HEK293 (cell line): ENCODE results near the gene PFDN1.

ENCODE experiments used
- CTCF ChIA-PET: fragments of 350-600 bp; formaldehyde crosslinking; extraction: SDS; loops from one replicate; lab custom pipeline; 2021; ENCODE audit warnings: antibody characterized with exemption; lab: Yijun Ruan, JAX
- POLR2A ChIA-PET: fragments of 300-600 bp; formaldehyde crosslinking; extraction: SDS; loops from one replicate; lab custom pipeline; 2020; ENCODE audit warnings: antibody characterized with exemption, inconsistent platforms; lab: Yijun Ruan, JAX
- H3K27ac ChIP-seq: fragments of 200-500 bp; sonication (Bioruptor generic); 2 replicates; pipeline ENCODE4 v1.5.1; 2014; ENCODE audit warnings: low read depth, low read length, control low read depth, inconsistent platforms; ENCODE audit errors: extremely low read depth
- H3K36me3 ChIP-seq, 2 experiments: fragments of 200-500 bp in 1 of 2; sonication (Bioruptor generic) in 1 of 2; 1 replicate in 1 of 2; 2 replicates in 1 of 2; pipeline ENCODE4 v1.5.1; 2014 to 2017; ENCODE audit warnings: inconsistent platforms in 2 of 2, low read length in 2 of 2; ENCODE audit not compliant: control insufficient read depth in 2 of 2, insufficient read depth in 1 of 2
- H3K4me1 ChIP-seq: fragments of 200-500 bp; sonication (Bioruptor generic); 2 replicates; pipeline ENCODE4 v1.5.1; 2014; ENCODE audit warnings: mild to moderate bottlenecking, low read length, inconsistent platforms; ENCODE audit not compliant: control insufficient read depth, insufficient read depth
- H3K4me3 ChIP-seq: 2 replicates; pipeline ENCODE4 v1.5.1; 2011; ENCODE audit warnings: low read depth, mild to moderate bottlenecking, control low read depth, low read length, moderate library complexity
- H3K9me3 ChIP-seq: fragments of 200-500 bp; sonication (Bioruptor generic); 2 replicates; pipeline ENCODE4 v1.5.1; 2014; ENCODE audit warnings: low read depth, low read length, inconsistent platforms; ENCODE audit not compliant: control insufficient read depth, insufficient read depth
- GLIS1 ChIP-seq: fragments of 450-650 bp; formaldehyde crosslinking; IDR thresholded peaks from 2 replicates; pipeline ENCODE4 v1.5.1; 2016; ENCODE audit warnings: missing biosample characterization, missing genetic modification characterization
- KLF9 ChIP-seq: fragments of 450-650 bp; formaldehyde crosslinking; IDR thresholded peaks from 2 replicates; pipeline ENCODE4 v1.5.1; 2016; ENCODE audit warnings: missing biosample characterization, missing genetic modification characterization, low read depth
- ZBTB17 ChIP-seq: fragments of 450-650 bp; formaldehyde crosslinking; IDR thresholded peaks from 2 replicates; pipeline ENCODE4 v1.5.1; 2016; ENCODE audit warnings: missing biosample characterization, missing genetic modification characterization
- ZBTB48 ChIP-seq: fragments of 450-650 bp; formaldehyde crosslinking; IDR thresholded peaks from 2 replicates; pipeline ENCODE4 v1.5.1; 2016; ENCODE audit warnings: missing biosample characterization, missing genetic modification characterization
- ZBTB8A ChIP-seq: fragments of 450-650 bp; formaldehyde crosslinking; IDR thresholded peaks from 2 replicates; pipeline ENCODE4 v1.5.1; 2016; ENCODE audit warnings: missing biosample characterization, missing genetic modification characterization
- ZIC2 ChIP-seq: fragments of 450-650 bp; formaldehyde crosslinking; IDR thresholded peaks from 2 replicates; pipeline ENCODE4 v1.5.1; 2016; ENCODE audit warnings: missing biosample characterization, missing genetic modification characterization
- ZNF114 ChIP-seq: fragments of 450-650 bp; formaldehyde crosslinking; IDR thresholded peaks from 2 replicates; pipeline ENCODE4 v1.5.0; 2017; ENCODE audit warnings: missing biosample characterization, missing genetic modification characterization
- ZNF132 ChIP-seq: fragments of 450-650 bp; formaldehyde crosslinking; IDR thresholded peaks from 2 replicates; pipeline ENCODE4 v1.5.1; 2017; ENCODE audit warnings: missing biosample characterization, missing genetic modification characterization, borderline replicate concordance
- ZNF2 ChIP-seq: fragments of 450-650 bp; formaldehyde crosslinking; IDR thresholded peaks from 2 replicates; pipeline ENCODE4 v1.5.1; 2016; ENCODE audit warnings: missing biosample characterization, missing genetic modification characterization
- ZNF221 ChIP-seq: fragments of 450-650 bp; formaldehyde crosslinking; IDR thresholded peaks from 2 replicates; pipeline ENCODE4 v1.5.1; 2017; ENCODE audit warnings: missing biosample characterization, missing genetic modification characterization, borderline replicate concordance
- ZNF266 ChIP-seq: fragments of 450-650 bp; formaldehyde crosslinking; IDR thresholded peaks from 2 replicates; pipeline ENCODE4 v1.5.1; 2016; ENCODE audit warnings: missing biosample characterization, missing genetic modification characterization, low read depth
- ZNF335 ChIP-seq: fragments of 450-650 bp; formaldehyde crosslinking; conservative IDR thresholded peaks from 2 replicates; pipeline ENCODE4 v1.5.1; 2016; ENCODE audit warnings: missing biosample characterization, missing genetic modification characterization
- ZNF521 ChIP-seq: fragments of 450-650 bp; formaldehyde crosslinking; IDR thresholded peaks from 2 replicates; pipeline ENCODE4 v1.5.1; 2017; ENCODE audit warnings: missing biosample characterization, mild to moderate bottlenecking, missing genetic modification characterization
- ZNF585B ChIP-seq: fragments of 450-650 bp; formaldehyde crosslinking; IDR thresholded peaks from 2 replicates; pipeline ENCODE4 v1.5.1; 2016; ENCODE audit warnings: missing biosample characterization, missing genetic modification characterization
- ZNF629 ChIP-seq: fragments of 450-650 bp; formaldehyde crosslinking; IDR thresholded peaks from 2 replicates; pipeline ENCODE4 v1.5.1; 2017; ENCODE audit warnings: missing biosample characterization, missing genetic modification characterization
- ZNF660 ChIP-seq: fragments of 450-650 bp; IDR thresholded peaks from 2 replicates; pipeline ENCODE4 v1.5.1; 2018; ENCODE audit warnings: missing biosample characterization, mild to moderate bottlenecking, missing genetic modification characterization
- ZNF768 ChIP-seq: fragments of 450-650 bp; formaldehyde crosslinking; IDR thresholded peaks from 2 replicates; pipeline ENCODE4 v1.5.1; 2018; ENCODE audit warnings: missing biosample characterization, mild to moderate bottlenecking, missing genetic modification characterization
- ZNF830 ChIP-seq: fragments of 450-650 bp; IDR thresholded peaks from 2 replicates; pipeline ENCODE4 v1.5.0; 2018; ENCODE audit warnings: missing biosample characterization, missing genetic modification characterization, low read depth, mild to moderate bottlenecking, moderate library complexity
- ZSCAN30 ChIP-seq: fragments of 450-650 bp; IDR thresholded peaks from 2 replicates; pipeline ENCODE4 v1.5.1; 2018; ENCODE audit warnings: missing biosample characterization, mild to moderate bottlenecking, missing genetic modification characterization, moderate library complexity
- TF ChIP-seq, protein P1 (sequence below): fragments of 450-650 bp; formaldehyde crosslinking; IDR thresholded peaks from 2 replicates; pipeline ENCODE4 v1.5.1; 2016; ENCODE audit warnings: missing biosample characterization, missing genetic modification characterization
- TF ChIP-seq, protein P2 (sequence below): fragments of 450-650 bp; formaldehyde crosslinking; IDR thresholded peaks from 2 replicates; pipeline ENCODE4 v1.5.1; 2016; ENCODE audit warnings: missing biosample characterization, missing genetic modification characterization
- TF ChIP-seq, protein P3 (sequence below): fragments of 450-650 bp; formaldehyde crosslinking; IDR thresholded peaks from 2 replicates; pipeline ENCODE4 v1.5.1; 2016; ENCODE audit warnings: missing biosample characterization, missing genetic modification characterization
- TF ChIP-seq, protein P4 (sequence below): fragments of 450-650 bp; formaldehyde crosslinking; IDR thresholded peaks from 2 replicates; pipeline ENCODE4 v1.5.1; 2017; ENCODE audit warnings: missing biosample characterization, mild to moderate bottlenecking, missing genetic modification characterization, moderate library complexity

Gene PFDN1

DNA sequence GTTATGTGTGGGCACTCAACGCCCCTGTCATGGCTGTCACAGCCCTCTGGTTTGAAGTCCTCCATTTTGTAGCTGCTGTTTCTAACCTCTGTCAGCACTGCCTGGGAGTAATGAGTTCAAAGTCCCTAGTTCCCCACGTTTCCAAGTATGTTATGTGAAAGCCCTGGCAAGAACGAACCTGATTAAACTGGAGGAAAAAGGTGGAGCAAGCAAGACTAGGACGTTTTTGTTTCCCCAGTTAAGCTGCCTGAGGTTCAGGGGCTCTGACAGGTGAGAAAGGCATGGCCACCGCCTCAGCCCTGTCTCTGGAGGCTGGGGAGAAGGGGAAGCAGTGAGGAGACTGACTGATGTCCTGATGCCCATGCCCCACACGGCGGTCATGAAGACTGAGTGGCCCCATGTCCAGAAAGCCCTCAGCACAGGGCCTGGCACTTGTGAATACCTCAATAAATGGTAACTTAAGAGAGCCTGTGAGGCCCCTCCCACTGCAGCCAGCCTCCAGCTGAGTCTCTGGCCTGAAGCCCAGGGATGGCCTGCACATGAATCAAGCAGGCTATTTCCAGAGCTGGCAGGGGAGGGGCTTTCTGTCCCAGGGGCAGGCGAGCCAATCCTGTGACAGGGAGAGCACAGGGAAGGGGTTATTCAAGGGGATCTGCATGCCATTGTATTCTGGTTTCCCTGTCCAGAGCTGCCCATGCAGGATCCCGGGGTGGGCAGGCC is 61.8 kb downstream of the PFDN1 start (continued):
- TF ChIP-seq, protein P1, sequence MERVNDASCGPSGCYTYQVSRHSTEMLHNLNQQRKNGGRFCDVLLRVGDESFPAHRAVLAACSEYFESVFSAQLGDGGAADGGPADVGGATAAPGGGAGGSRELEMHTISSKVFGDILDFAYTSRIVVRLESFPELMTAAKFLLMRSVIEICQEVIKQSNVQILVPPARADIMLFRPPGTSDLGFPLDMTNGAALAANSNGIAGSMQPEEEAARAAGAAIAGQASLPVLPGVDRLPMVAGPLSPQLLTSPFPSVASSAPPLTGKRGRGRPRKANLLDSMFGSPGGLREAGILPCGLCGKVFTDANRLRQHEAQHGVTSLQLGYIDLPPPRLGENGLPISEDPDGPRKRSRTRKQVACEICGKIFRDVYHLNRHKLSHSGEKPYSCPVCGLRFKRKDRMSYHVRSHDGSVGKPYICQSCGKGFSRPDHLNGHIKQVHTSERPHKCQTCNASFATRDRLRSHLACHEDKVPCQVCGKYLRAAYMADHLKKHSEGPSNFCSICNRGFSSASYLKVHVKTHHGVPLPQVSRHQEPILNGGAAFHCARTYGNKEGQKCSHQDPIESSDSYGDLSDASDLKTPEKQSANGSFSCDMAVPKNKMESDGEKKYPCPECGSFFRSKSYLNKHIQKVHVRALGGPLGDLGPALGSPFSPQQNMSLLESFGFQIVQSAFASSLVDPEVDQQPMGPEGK (tag by site-specific recombination): peak; percentile 68
- TF ChIP-seq ZNF221 (tag by site-specific recombination) (no peak), ZNF830 (tag by site-specific recombination) (no peak), ZBTB8A (tag by site-specific recombination) (0 out of 2 replicates have a peak, but pooled peaks have one; percentile 17), ZNF629 (tag by site-specific recombination) (0 out of 2 replicates have a peak, but pooled peaks have one; percentile 18), ZBTB48 (tag by site-specific recombination) (peak; percentile 96), ZNF768 (tag by site-specific recombination) (no peak), ZNF114 (tag by site-specific recombination) (no peak), ZNF521 (no peak), ZIC2 (peak; percentile 50; the same call in 1 of the 2 replicates), KLF9 (tag by site-specific recombination) (peak; percentile 38; the same call in 1 of the 2 replicates), GLIS1 (tag by site-specific recombination) (peak; percentile 92), ZNF132 (tag by site-specific recombination) (no peak), ZNF660 (peak; percentile 53; the same call in 1 of the 2 replicates)
- TF ChIP-seq, protein P2, sequence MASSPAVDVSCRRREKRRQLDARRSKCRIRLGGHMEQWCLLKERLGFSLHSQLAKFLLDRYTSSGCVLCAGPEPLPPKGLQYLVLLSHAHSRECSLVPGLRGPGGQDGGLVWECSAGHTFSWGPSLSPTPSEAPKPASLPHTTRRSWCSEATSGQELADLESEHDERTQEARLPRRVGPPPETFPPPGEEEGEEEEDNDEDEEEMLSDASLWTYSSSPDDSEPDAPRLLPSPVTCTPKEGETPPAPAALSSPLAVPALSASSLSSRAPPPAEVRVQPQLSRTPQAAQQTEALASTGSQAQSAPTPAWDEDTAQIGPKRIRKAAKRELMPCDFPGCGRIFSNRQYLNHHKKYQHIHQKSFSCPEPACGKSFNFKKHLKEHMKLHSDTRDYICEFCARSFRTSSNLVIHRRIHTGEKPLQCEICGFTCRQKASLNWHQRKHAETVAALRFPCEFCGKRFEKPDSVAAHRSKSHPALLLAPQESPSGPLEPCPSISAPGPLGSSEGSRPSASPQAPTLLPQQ (tag by site-specific recombination): no peak
- TF ChIP-seq, protein P3, sequence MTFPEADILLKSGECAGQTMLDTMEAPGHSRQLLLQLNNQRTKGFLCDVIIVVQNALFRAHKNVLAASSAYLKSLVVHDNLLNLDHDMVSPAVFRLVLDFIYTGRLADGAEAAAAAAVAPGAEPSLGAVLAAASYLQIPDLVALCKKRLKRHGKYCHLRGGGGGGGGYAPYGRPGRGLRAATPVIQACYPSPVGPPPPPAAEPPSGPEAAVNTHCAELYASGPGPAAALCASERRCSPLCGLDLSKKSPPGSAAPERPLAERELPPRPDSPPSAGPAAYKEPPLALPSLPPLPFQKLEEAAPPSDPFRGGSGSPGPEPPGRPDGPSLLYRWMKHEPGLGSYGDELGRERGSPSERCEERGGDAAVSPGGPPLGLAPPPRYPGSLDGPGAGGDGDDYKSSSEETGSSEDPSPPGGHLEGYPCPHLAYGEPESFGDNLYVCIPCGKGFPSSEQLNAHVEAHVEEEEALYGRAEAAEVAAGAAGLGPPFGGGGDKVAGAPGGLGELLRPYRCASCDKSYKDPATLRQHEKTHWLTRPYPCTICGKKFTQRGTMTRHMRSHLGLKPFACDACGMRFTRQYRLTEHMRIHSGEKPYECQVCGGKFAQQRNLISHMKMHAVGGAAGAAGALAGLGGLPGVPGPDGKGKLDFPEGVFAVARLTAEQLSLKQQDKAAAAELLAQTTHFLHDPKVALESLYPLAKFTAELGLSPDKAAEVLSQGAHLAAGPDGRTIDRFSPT (tag by site-specific recombination): peak; percentile 40; the same call in 1 of the 2 replicates

DNA sequence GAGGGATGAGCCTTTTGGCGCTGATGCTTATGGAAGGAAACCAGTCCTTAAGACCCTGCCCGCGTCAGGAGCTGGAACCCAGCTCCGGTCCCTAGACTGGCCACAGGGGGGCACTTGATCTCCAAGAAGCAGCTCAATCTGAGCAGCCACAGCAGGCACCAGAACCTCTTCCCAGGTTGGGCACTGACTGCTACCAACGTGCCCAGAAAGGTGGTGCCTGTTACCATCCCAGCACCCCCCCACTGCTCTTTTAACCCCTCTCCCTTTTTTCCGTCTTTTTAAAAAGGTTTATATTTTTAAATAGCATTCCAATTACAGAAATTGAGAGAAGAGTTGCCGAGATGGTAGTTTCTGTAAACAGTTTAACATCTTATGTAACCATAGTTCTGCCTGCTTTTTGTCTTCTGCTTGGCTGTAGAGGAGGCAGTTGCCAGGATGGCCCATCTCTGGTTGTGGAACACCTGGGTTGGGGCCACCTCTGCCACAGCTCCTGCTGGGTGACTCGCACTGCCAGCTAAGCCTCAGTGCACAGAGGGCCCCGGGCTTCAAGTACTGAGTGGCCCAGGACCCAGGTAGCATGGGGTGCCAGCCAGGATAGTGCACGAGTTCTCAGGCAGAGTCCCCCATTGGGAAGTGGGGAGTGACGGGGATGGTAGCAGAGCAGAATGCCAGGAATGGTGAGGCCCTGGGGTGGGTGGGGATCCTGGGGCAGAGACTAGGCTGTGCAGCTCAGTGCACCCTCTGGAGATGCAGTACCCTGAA is 62.8 kb downstream of the PFDN1 start:
- CTCF ChIA-PET: interaction anchor here (0.5 to 14.6 kb wide), 35 partner anchors 8 to 480 kb away, joined by 3 to 660 read pairs (median 4); partner anchors contain the start of genes HBEGF and SLC4A9
- H3K36me3 ChIP-seq: peaks cover 0 to 18% of the 10 kb centered on the region in 2 experiments; a peak in 1 of 3 replicates
- H3K27ac ChIP-seq: no peak overlapping the region
- POLR2A ChIA-PET: interaction anchor here (0.6 to 8.9 kb wide), 4 partner anchors 65 to 118 kb away, joined by 3 to 130 read pairs (median 6); partner anchors contain the start of genes CYSTM1 and HBEGF
- no peak overlapping the region for H3K4me3 ChIP-seq
- peaks cover 17% of the 10 kb centered on the region for H3K4me1 ChIP-seq
- no peaks in the 10 kb centered on the region for H3K9me3 ChIP-seq
- TF ChIP-seq ZSCAN30 (tag by site-specific recombination): 0 out of 2 replicates have a peak, but pooled peaks have one; percentile 33
- 0 out of 2 replicates have a peak, but pooled peaks have one; percentile 27 for TF ChIP-seq ZNF335 (tag by site-specific recombination)
- 0 out of 2 replicates have a peak, but pooled peaks have one; percentile 32 for TF ChIP-seq ZNF2 (tag by site-specific recombination)
- TF ChIP-seq, protein P4, sequence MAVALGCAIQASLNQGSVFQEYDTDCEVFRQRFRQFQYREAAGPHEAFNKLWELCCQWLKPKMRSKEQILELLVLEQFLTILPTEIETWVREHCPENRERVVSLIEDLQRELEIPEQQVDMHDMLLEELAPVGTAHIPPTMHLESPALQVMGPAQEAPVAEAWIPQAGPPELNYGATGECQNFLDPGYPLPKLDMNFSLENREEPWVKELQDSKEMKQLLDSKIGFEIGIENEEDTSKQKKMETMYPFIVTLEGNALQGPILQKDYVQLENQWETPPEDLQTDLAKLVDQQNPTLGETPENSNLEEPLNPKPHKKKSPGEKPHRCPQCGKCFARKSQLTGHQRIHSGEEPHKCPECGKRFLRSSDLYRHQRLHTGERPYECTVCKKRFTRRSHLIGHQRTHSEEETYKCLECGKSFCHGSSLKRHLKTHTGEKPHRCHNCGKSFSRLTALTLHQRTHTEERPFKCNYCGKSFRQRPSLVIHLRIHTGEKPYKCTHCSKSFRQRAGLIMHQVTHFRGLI: peak; percentile 52; the same call in 1 of the 2 replicates
- TF ChIP-seq ZNF585B (tag by site-specific recombination): no peak
- no peak for TF ChIP-seq ZNF266 (tag by site-specific recombination)
- no peak for TF ChIP-seq ZIC2
- TF ChIP-seq ZBTB17 (tag by site-specific recombination): 0 out of 2 replicates have a peak, but pooled peaks have one; percentile 48
